Lower leg skin (tissue), 3 donors: Measurements from ENCODE around the gene LNPK.

Experiments used
- POLR2A ChIP-seq, 2 donors: fragments of 450-650 bp; IDR thresholded peaks; one replicate each; pipeline ENCODE4 v1.6.1; 2016 to 2017; ENCODE audit warnings: antibody characterized with exemption in 2 of 2, mild to moderate bottlenecking in 1 of 2, moderate library complexity in 1 of 2
- TF ChIP-seq, protein P1 (sequence below), 3 donors: fragments of 450-650 bp; IDR thresholded peaks; one replicate each; pipeline ENCODE4 v1.5.1; 2016; ENCODE audit warnings: antibody characterized with exemption in 3 of 3, mild to moderate bottlenecking in 3 of 3, moderate library complexity in 2 of 3

DNA sequence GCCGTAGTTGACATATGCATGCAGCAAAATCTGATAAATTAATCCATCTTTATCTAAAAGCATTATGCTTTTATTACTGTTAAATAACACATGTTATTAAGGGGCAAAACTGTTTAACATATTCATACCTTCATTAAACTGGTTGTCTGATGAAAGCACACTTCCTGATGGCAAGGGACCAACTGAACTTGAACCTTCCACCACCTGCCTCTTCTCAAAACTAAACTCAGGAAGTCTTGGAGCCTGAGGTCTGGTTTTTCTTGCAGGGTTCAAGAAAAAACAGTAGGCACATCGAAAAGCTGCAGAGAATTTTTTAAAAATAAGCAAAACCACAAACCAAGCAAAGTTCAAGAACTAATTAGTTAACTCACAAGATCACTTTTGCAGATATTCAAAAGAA, 64.9 kb downstream of the LNPK start:
- no peak for TF ChIP-seq POLR2A (IDR thresholded peaks at IDR 0.05)
- TF ChIP-seq, protein P1, sequence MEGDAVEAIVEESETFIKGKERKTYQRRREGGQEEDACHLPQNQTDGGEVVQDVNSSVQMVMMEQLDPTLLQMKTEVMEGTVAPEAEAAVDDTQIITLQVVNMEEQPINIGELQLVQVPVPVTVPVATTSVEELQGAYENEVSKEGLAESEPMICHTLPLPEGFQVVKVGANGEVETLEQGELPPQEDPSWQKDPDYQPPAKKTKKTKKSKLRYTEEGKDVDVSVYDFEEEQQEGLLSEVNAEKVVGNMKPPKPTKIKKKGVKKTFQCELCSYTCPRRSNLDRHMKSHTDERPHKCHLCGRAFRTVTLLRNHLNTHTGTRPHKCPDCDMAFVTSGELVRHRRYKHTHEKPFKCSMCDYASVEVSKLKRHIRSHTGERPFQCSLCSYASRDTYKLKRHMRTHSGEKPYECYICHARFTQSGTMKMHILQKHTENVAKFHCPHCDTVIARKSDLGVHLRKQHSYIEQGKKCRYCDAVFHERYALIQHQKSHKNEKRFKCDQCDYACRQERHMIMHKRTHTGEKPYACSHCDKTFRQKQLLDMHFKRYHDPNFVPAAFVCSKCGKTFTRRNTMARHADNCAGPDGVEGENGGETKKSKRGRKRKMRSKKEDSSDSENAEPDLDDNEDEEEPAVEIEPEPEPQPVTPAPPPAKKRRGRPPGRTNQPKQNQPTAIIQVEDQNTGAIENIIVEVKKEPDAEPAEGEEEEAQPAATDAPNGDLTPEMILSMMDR (IDR thresholded peaks at IDR 0.05) = no peak
